Testis (tissue), 3 donors: ENCODE measurements around the gene CD151. TPM values are rescaled to one million over a fixed set of nuclear protein-coding genes. Genes with fewer than 3 reads are reported as not detected.

Experiments used
- DNase-seq: peaks from one replicate; pipeline ENCODE4 v3.0.0-alpha.2; 2019
- H3K27ac ChIP-seq, 2 donors: fragments of 200-600 bp; sonication (generic); one replicate each; pipeline ENCODE4 v1.5.1; 2019
- H3K27me3 ChIP-seq: fragments of 200-600 bp; sonication (generic); one replicate; pipeline ENCODE4 v1.5.1; 2019
- H3K36me3 ChIP-seq: fragments of 200-600 bp; sonication (generic); one replicate; pipeline ENCODE4 v1.5.1; 2017; ENCODE audit warnings: low read depth; ENCODE audit errors: missing control alignments
- H3K4me1 ChIP-seq: fragments of 200-600 bp; sonication (generic); one replicate; pipeline ENCODE4 v1.5.1; 2019
- H3K4me3 ChIP-seq, 2 donors: fragments of 200-600 bp; sonication (generic); one replicate each; pipeline ENCODE4 v1.5.1; 2017 to 2019
- H3K9me3 ChIP-seq: fragments of 200-600 bp; sonication (generic); one replicate; pipeline ENCODE4 v1.5.1; 2017
- CTCF ChIP-seq, 3 experiments: fragments of 450-650 bp in 2 of 3; fragments of 200-600 bp in 1 of 3; sonication (generic) in 1 of 3; IDR thresholded peaks; one replicate each; pipeline ENCODE4 v1.5.1; 2016 to 2019; ENCODE audit warnings: antibody characterized with exemption in 3 of 3, mild to moderate bottlenecking in 2 of 3, moderate library complexity in 1 of 3
- POLR2A ChIP-seq: fragments of 450-650 bp; IDR thresholded peaks from one replicate; pipeline ENCODE4 v1.6.1; 2017; ENCODE audit warnings: antibody characterized with exemption, mild to moderate bottlenecking, moderate library complexity
- WGBS, 2 donors: methylation state at CpG; one replicate each; pipeline ENCODE4 v1.1.5; 2018; 5-methylcytosine and 5-hydroxymethylcytosine counted together
- intact Hi-C: fragments of 100-400 bp; cut with DNase I; formaldehyde crosslinking; loops from one replicate; pipeline ENCODE4 v1.15.1; 2023; ENCODE audit warnings: low total_unique reads
- polyA plus RNA-seq: library from polyadenylated mRNA; stranded (reverse); fragments of 350-450 nt; fragmentation: Illumina TruSeq; extraction: RNeasy Lipid Tissue Mini Kit (QIAGEN cat#74804); gene quantifications from one replicate; pipeline ENCODE4 v1.2.3, GENCODE V29; 2014; ENCODE audit warnings: low read depth, low replicate concordance; ENCODE audit not compliant: insufficient read depth
- total RNA-seq, 2 donors: library from RNA; depleted of rRNA; stranded (reverse); fragments of >200 nt; gene quantifications; one replicate each; pipeline ENCODE4 v1.2.3, GENCODE V29; 2016

Gene CD151
- total and polyA plus RNA-seq, 3 donors from 2014 or later, result 108 to 201 (median 195) TPM

- no peak overlapping the region for H3K4me3 ChIP-seq
- intact Hi-C loops, result no loop called here
- H3K27ac ChIP-seq, result no peak overlapping the region
- no peak for TF ChIP-seq POLR2A
- TF ChIP-seq CTCF (IDR thresholded peaks at IDR 0.05), result no peak
- H3K9me3 ChIP-seq, result no peaks in the 10 kb centered on the region
- peaks cover 32% of the 10 kb centered on the region for H3K4me1 ChIP-seq
- H3K36me3 ChIP-seq, result no peaks in the 10 kb centered on the region
- WGBS, 2 donors, result 62 to 85% methylated on average over 7 to 9 of the region's 9 CpGs
- no peak for DNase-seq
- H3K27me3 ChIP-seq, result no peaks in the 10 kb centered on the region
Observed at GRCh38 chr11:826227-826621, 6.5 kb upstream of the CD151 start.

GRCh38 chr11:826836-827145 is 6.0 kb upstream of the CD151 start:
- H3K4me3 ChIP-seq, result no peak overlapping the region
- no peak for DNase-seq
- no peaks in the 10 kb centered on the region for H3K27me3 ChIP-seq
- WGBS, 2 donors, result 6 to 10% methylated on average over 11 to 22 of the region's 22 CpGs
- H3K4me1 ChIP-seq, result peaks cover 26% of the 10 kb centered on the region
- no peaks in the 10 kb centered on the region for H3K36me3 ChIP-seq
- H3K27ac ChIP-seq, result no peak overlapping the region
- TF ChIP-seq CTCF (IDR thresholded peaks at IDR 0.05) (no peak), POLR2A (no peak)
- intact Hi-C loops, result no loop called here
- no peaks in the 10 kb centered on the region for H3K9me3 ChIP-seq

- no peak for TF ChIP-seq CTCF (IDR thresholded peaks at IDR 0.05)
- TF ChIP-seq POLR2A, result no peak
- no peak overlapping the region for H3K27ac ChIP-seq
- no peaks in the 10 kb centered on the region for H3K36me3 ChIP-seq
- H3K4me1 ChIP-seq, result peaks cover 28% of the 10 kb centered on the region
- H3K9me3 ChIP-seq, result no peaks in the 10 kb centered on the region
- DNase-seq, result no peak
- 19 to 26% methylated on average over 14 to 38 of the region's 66 CpGs for WGBS, 2 donors
- H3K27me3 ChIP-seq, result no peaks in the 10 kb centered on the region
- no peak overlapping the region for H3K4me3 ChIP-seq
- intact Hi-C loops, result no loop called here
Observed at GRCh38 chr11:827146-827896, 5.4 kb upstream of the CD151 start.

- intact Hi-C loops, result no loop called here
- Histone ChIP-seq H3K27ac (peak within 1 kb of the TSS in 1 of 2 donors; percentile 56), H3K4me3 (no peak within 1 kb of the TSS)
Observed at GRCh38 chr11:827897-828192, 4.9 kb upstream of the CD151 start, which contains the start of gene CRACR2B. Gene CRACR2B (plus strand): TSS chr11:827919. CDS start chr11:828608, 689 bp downstream.

GRCh38 chr11:828506-829175 is 4.1 kb upstream of the CD151 start:
- Histone ChIP-seq H3K36me3 (no peaks in the 10 kb centered on the region), H3K4me1 (peaks cover 34% of the 10 kb centered on the region), H3K4me3 (no peak overlapping the region), H3K27ac (peak overlapping the region in 1 of 2 donors; percentile 56), H3K27me3 (no peaks in the 10 kb centered on the region), H3K9me3 (no peaks in the 10 kb centered on the region)
- intact Hi-C loops, result no loop called here
- WGBS, 2 donors, result 63 to 74% methylated on average over 7 to 20 of the region's 21 CpGs
- DNase-seq, result no peak
- no peak for TF ChIP-seq POLR2A
- TF ChIP-seq CTCF (IDR thresholded peaks at IDR 0.05), result no peak

More at GRCh38 chr11:827897-828192, 4.9 kb upstream of the CD151 start, which contains the start of gene CRACR2B:
- TF ChIP-seq POLR2A, result no peak
- no peak for DNase-seq
- WGBS, 2 donors, result 68 to 77% methylated on average over 5 of the region's 5 CpGs
- Histone ChIP-seq H3K27me3 (no peaks in the 10 kb centered on the region), H3K9me3 (no peaks in the 10 kb centered on the region), H3K36me3 (no peaks in the 10 kb centered on the region), H3K4me1 (peaks cover 31% of the 10 kb centered on the region)
